Stomach (tissue), 9 donors: Measurements from ENCODE around the gene NUP153. TPM values are rescaled to one million over a fixed set of nuclear protein-coding genes. Genes with fewer than 3 reads are reported as not detected.

Experiments
- DNase-seq, 2 donors: peaks; one replicate each; pipeline versions ENCODE4 v3.0.0 to v3.0.0-alpha.2; 2013 to 2019
- H3K27ac ChIP-seq, 5 donors: fragments of 200-600 bp in 4 of 5; sonication (generic) in 4 of 5; one replicate each; pipeline ENCODE4 v1.5.1; 2013 to 2019; ENCODE audit warnings: mild to moderate bottlenecking in 1 of 5, moderate library complexity in 1 of 5
- H3K27me3 ChIP-seq, 3 donors: fragments of 200-600 bp; sonication (generic); one replicate each; pipeline ENCODE4 v1.5.1; 2017 to 2019; ENCODE audit warnings: mixed run types in 1 of 3
- H3K36me3 ChIP-seq, 4 donors: fragments of 200-600 bp; sonication (generic); 1 replicate in 3 of 4; 2 replicates in 1 of 4; pipeline ENCODE4 v1.5.1; 2016 to 2019
- H3K4me1 ChIP-seq, 4 donors: fragments of 200-600 bp; sonication (generic); one replicate each; pipeline ENCODE4 v1.5.1; 2016 to 2019
- H3K4me3 ChIP-seq, 4 donors: fragments of 200-600 bp; sonication (generic) in 3 of 4; one replicate each; pipeline ENCODE4 v1.5.1; 2016 to 2019; ENCODE audit warnings: mild to moderate bottlenecking in 1 of 4
- H3K9me3 ChIP-seq, 4 donors: fragments of 200-600 bp; sonication (generic); one replicate each; pipeline ENCODE4 v1.5.1; 2016 to 2019
- CTCF ChIP-seq, 7 experiments: fragments of 450-650 bp in 4 of 7; fragments of 200-600 bp in 3 of 7; sonication (generic) in 3 of 7; IDR thresholded peaks; one replicate each; pipeline ENCODE4 v1.5.1; 2016 to 2019; ENCODE audit warnings: antibody characterized with exemption in 7 of 7, control low read depth in 2 of 7, mild to moderate bottlenecking in 1 of 7
- EP300 ChIP-seq: sonication (generic); formaldehyde crosslinking; IDR thresholded peaks from one replicate; pipeline ENCODE4 v1.6.1; 2017; ENCODE audit warnings: antibody characterized with exemption
- POLR2A ChIP-seq, 4 donors: fragments of 450-650 bp; IDR thresholded peaks; one replicate each; pipeline ENCODE4 v1.6.1; 2016; ENCODE audit warnings: antibody characterized with exemption in 4 of 4, control low read depth in 2 of 4, mild to moderate bottlenecking in 1 of 4, moderate library complexity in 1 of 4
- POLR2AphosphoS5 ChIP-seq, 3 donors: sonication (generic); formaldehyde crosslinking; IDR thresholded peaks; one replicate each; pipeline ENCODE4 v1.6.1; 2016; ENCODE audit warnings: antibody characterized with exemption in 3 of 3
- WGBS, 5 donors: extraction: QIAGEN DNeasy Blood & Tissue Kit in 3 of 5; methylation state at CpG; one replicate each; pipeline versions ENCODE4 v1.1.5 to v1.1.7; 2013 to 2018; 5-methylcytosine and 5-hydroxymethylcytosine counted together
- intact Hi-C: fragments of 100-400 bp; cut with DNase I; formaldehyde crosslinking; loops from one replicate; pipeline ENCODE4 v1.15.1; 2023; ENCODE audit warnings: low total_unique reads
- polyA plus RNA-seq, 3 donors: library from polyadenylated mRNA; stranded (reverse); fragments of 200-250 nt; gene quantifications; one replicate each; pipeline ENCODE4 v1.2.3, GENCODE V29; 2013
- total RNA-seq, 5 donors: library from RNA; depleted of rRNA; stranded (reverse); fragments of >200 nt; gene quantifications; one replicate each; pipeline versions ENCODE4 v1.1.0 to v1.2.3, GENCODE V29; 2014 to 2016
- donor health status: healthy with polysubstance abuse.
- donor health status: Bipolar disorder and iron deficiency.
- donor health status: healthy.

NUP153 gene
- total and polyA plus RNA-seq, 8 donors: 5.2 to 50.5 (median 18.2) TPM

DNA sequence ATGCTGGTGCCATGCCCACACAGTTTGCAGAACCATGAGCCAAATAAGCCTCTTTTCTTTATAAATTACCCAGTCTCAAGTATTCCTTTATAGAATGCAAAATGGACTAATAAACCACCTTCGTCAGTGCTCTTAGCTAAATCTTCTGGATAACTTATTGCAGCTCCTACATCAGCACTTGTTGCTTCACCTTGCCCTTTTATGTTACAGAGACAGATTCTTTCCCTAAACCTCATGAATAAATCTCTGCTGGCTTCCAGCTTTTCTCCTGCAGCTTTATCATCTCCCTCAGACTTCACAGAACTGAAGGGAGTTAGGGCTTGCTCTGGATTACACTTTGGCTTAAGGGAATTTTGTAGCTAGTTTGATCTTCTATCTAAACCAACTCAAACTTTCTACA, 22.6 kb downstream of the NUP153 start:
- no peak overlapping the region for H3K27ac ChIP-seq
- peaks cover 0 to 33% (median 15%) of the 10 kb centered on the region in 4 donors for H3K4me1 ChIP-seq
- H3K36me3 ChIP-seq: peaks cover 13 to 55% (median 46%) of the 10 kb centered on the region in 4 donors
- TF ChIP-seq POLR2A (IDR thresholded peaks at IDR 0.05): no peak
- TF ChIP-seq EP300: no peak
- no peak for TF ChIP-seq CTCF (IDR thresholded peaks at IDR 0.05)
- TF ChIP-seq POLR2AphosphoS5 (IDR thresholded peaks at IDR 0.05): no peak
- H3K4me3 ChIP-seq: no peak overlapping the region
- H3K27me3 ChIP-seq: no peaks in the 10 kb centered on the region
- no peak for DNase-seq
- H3K9me3 ChIP-seq: no peaks in the 10 kb centered on the region
- WGBS, 5 donors: 86 to 97% (median 95%) methylated on average over 1 of the region's 1 CpG
- intact Hi-C loops: no loop called here

DNA sequence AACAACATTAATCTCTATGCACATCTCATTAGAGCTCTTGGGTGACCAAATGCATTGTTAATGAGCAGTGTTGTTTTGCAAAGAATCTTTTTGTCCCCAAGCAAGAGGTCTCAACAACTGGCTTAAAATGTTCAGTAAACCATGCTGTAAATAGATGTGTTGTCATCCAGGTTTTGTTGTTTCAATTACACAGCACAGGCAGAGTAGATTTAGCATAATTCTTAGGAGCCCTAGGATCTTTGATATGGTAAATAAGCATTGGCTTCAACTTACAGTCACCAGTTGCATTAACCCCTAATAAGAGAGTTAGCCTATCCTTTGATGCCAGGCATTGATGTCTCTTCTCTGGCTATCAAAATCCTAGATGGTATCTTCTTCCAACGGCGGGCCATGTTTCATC, 23.3 kb downstream of the NUP153 start:
- TF ChIP-seq POLR2AphosphoS5 (IDR thresholded peaks at IDR 0.05): no peak
- no peak for TF ChIP-seq EP300
- no peak for TF ChIP-seq POLR2A (IDR thresholded peaks at IDR 0.05)
- TF ChIP-seq CTCF (IDR thresholded peaks at IDR 0.05): no peak
- Histone ChIP-seq H3K4me1 (peaks cover 0 to 33% (median 11%) of the 10 kb centered on the region in 4 donors), H3K36me3 (peaks cover 13 to 55% (median 46%) of the 10 kb centered on the region in 4 donors), H3K27me3 (no peaks in the 10 kb centered on the region), H3K27ac (no peak overlapping the region), H3K4me3 (no peak overlapping the region), H3K9me3 (no peaks in the 10 kb centered on the region)
- intact Hi-C loops: no loop called here
- DNase-seq: no peak
- WGBS, 5 donors: 94 to 100% (median 96%) methylated on average over 2 of the region's 2 CpGs

GRCh38 chr6:17679726-17680125, 27.0 kb downstream of the NUP153 start:
- no peak overlapping the region for H3K4me3 ChIP-seq
- peaks cover 0 to 35% (median 8%) of the 10 kb centered on the region in 4 donors for H3K4me1 ChIP-seq
- intact Hi-C loops: no loop called here
- no peaks in the 10 kb centered on the region for H3K27me3 ChIP-seq
- peaks cover 0 to 39% (median 35%) of the 10 kb centered on the region in 4 donors for H3K36me3 ChIP-seq
- WGBS, 5 donors: 84 to 88% (median 85%) methylated on average over 8 of the region's 8 CpGs
- no peak overlapping the region for H3K27ac ChIP-seq
- no peak for TF ChIP-seq POLR2A (IDR thresholded peaks at IDR 0.05)
- TF ChIP-seq POLR2AphosphoS5 (IDR thresholded peaks at IDR 0.05): no peak
- no peak for TF ChIP-seq CTCF (IDR thresholded peaks at IDR 0.05)
- no peak for TF ChIP-seq EP300
- no peaks in the 10 kb centered on the region for H3K9me3 ChIP-seq
- DNase-seq: no peak

- intact Hi-C loops: no loop called here
- Histone ChIP-seq H3K9me3 (no peaks in the 10 kb centered on the region), H3K4me3 (no peak overlapping the region), H3K27ac (no peak overlapping the region), H3K4me1 (peaks cover 0 to 25% (median 0%) of the 10 kb centered on the region in 4 donors), H3K36me3 (peaks cover 10 to 49% (median 43%) of the 10 kb centered on the region in 4 donors), H3K27me3 (no peaks in the 10 kb centered on the region)
- WGBS, 5 donors: 90 to 96% (median 94%) methylated on average over 5 of the region's 5 CpGs
- DNase-seq: no peak
- TF ChIP-seq EP300: no peak
- TF ChIP-seq POLR2A (IDR thresholded peaks at IDR 0.05): no peak
- TF ChIP-seq POLR2AphosphoS5 (IDR thresholded peaks at IDR 0.05): no peak
- no peak for TF ChIP-seq CTCF (IDR thresholded peaks at IDR 0.05)
Observed at GRCh38 chr6:17677602-17678001, 29.1 kb downstream of the NUP153 start.
